A549 treated with AZD9567 at 1 μM for 4 hours (cell line): ENCODE results near the gene ZNF821. TPM values are rescaled to one million over a fixed set of nuclear protein-coding genes. Genes with fewer than 3 reads are reported as not detected.

ENCODE experiments used
- total RNA-seq: library from RNA; stranded (reverse); fragments of 200-300 nt; extraction: Qiagen RNA extraction; gene quantifications from 5 replicates; pipeline ENCODE4 v1.2.3, GENCODE V29; 2022; ENCODE audit not compliant: insufficient read depth

The ZNF821 gene, protein sequence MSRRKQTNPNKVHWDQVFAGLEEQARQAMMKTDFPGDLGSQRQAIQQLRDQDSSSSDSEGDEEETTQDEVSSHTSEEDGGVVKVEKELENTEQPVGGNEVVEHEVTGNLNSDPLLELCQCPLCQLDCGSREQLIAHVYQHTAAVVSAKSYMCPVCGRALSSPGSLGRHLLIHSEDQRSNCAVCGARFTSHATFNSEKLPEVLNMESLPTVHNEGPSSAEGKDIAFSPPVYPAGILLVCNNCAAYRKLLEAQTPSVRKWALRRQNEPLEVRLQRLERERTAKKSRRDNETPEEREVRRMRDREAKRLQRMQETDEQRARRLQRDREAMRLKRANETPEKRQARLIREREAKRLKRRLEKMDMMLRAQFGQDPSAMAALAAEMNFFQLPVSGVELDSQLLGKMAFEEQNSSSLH
- total RNA-seq = 3.1 to 4.1 TPM (median 3.4 TPM) in 4 of 5 replicates, not detected in the other

DNA sequence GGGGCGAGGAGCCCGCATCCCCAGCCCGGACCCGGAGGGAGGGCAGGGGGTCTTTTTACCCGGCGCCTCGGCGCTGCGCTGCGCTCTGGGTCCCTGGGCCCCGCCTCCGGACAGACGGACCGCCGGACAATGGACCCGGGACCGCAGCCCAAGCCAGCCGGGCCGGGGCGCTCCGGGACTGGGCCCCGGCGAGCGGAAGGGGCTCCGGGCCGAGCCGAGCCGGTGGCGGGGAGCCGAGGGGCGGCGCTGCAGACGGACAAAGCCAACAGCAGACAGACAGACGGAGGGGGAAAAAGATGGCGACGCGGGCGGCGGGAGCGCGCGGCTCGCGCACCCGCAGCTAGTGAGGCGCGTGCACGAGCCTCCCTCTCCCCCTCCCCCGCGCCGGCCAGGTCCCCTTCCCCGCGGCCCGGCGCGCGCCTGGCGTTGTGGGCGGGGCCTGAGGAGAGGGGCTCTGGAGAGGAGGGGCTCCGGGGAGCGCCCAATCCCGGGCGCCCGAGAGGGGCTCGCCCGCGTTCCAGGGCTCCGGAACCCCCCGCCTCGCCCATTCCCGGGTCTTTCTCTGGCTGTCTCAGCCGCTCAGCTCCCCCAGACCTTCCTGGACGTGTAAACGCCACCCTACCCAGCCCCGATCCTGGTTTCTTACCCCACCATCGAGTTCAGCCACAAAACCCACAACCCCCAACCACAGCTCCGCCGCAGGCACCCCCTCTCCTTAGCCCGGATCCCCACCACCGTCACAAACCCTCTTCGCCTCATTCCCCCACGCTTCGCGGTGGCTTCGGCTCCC is at the start of gene ZNF821:
TSS of gene ZNF821 (minus strand) at position 334 of the 790 bp plus-strand sequence. CDS start 4,236 bp downstream, outside the sequence.

DNA sequence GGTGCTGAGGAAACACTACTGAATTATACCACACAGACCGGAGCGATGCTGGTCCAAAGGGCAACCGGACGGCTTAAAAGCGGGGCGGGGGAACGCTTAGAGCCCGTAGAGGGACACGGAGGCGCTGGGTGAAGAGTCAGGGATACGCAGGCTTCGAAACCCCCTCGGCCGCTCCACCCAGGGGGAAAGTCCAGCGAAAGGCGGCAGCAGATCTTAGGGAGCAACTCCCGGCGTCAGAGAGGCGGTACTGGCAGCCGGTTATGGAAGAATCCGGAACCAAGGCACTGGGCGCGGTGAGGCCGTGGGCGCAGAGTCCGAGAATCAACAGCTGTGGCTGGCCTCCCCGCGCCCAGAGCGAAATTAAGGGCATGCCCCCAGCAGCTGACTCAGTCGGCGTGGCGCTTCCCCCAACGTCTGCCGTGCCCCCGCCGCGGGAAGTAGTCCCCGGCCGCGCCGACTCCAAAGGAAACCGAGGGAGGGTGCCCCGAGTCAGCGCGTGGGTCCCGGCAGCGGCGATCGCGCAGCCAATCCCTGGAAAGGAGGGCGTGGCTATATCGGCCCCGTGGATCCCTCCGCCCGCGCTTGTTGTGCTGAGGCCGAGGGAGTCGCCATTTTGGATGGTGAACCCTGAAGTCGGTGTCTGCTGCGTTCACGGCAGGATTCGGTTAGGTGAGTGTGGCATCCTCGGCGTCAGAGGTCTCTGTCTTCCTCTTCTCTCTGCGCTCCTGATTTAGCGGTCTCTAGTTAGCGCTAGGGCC is 11.1 kb upstream of the ZNF821 start, which contains the start of gene IST1:
TSS of gene IST1 (plus strand) at position 611 of the 758 bp plus-strand sequence. CDS start 20,110 bp downstream, outside the sequence.

DNA sequence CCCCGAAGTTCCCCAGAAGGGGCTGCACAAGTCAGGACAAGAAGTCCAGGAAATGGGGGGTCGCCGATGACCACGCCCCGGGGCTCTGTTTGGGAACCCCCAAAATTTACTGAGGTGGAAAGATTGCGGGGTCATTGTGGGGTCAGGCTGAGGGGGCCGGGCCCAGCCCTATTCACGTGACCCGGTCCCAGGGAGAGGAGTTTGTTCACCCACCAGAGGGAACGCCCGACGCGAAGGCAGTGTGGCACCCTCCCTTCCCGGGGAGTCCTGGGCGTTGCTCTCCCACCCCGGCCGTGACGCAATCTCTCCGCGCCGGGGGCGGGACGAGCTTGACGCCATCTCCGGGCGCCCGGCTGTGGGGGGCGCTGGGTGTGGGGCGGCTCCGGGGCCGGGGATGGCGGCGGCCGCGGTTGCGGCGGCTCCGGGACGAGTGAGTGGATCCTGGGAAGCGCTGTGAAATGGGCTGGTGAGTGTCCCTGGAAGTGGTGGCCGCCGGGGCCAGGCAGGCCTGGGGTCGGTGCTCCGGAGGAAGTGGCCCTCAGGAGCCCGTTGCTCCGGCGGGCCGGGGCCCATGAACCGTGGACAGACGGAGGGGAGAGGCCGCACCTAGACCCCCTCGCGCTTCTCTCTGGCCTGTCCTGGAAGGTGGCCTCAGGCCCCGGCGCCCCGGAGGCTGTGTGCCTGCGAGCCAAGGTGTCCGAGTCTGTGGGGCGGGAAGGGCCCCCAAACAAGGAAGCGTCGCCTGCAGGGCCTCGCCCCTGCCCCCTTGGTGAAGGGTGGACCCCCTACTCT is 38.1 kb downstream of the ZNF821 start, which contains the start of gene ATXN1L:
TSS of gene ATXN1L (plus strand) at position 338 of the 792 bp plus-strand sequence. CDS start 3,765 bp downstream, outside the sequence.

Other genes starting within 250 kb of the ZNF821 start
- gene PHLPP2, start 159.5 kb downstream of the ZNF821 start, total RNA-seq = 10.1 to 12.2 TPM (median 10.9 TPM) in 5 replicates
- gene AP1G1, start 75.3 kb downstream of the ZNF821 start, total RNA-seq = 38.3 to 48.0 TPM (median 44.4 TPM) in 5 replicates
- 15.3 to 19.0 TPM (median 17.3 TPM) in 5 replicates for gene ATXN1L, start 38.2 kb downstream of the ZNF821 start, total RNA-seq
- 165 to 247 TPM (median 174 TPM) in 5 replicates for gene IST1, start 11.3 kb upstream of the ZNF821 start, total RNA-seq
- gene PKD1L3, start 116.2 kb upstream of the ZNF821 start, total RNA-seq = not detected in 5 replicates
- 12.2 to 16.4 TPM (median 13.8 TPM) in 5 replicates for gene DHODH, start 124.6 kb upstream of the ZNF821 start, total RNA-seq
- gene HP, start 170.3 kb upstream of the ZNF821 start, total RNA-seq = 0.12 TPM in 1 of 5 replicates, not detected in the others
- not detected in 5 replicates for gene HPR, start 179.0 kb upstream of the ZNF821 start, total RNA-seq
- gene TXNL4B, start 209.4 kb upstream of the ZNF821 start, total RNA-seq = 19.8 to 41.5 TPM (median 22.9 TPM) in 5 replicates
- 49.0 to 54.4 TPM (median 51.5 TPM) in 5 replicates for gene DHX38, start 209.7 kb upstream of the ZNF821 start, total RNA-seq